Kasumi-1 (cell line): ENCODE measurements around the gene RAB11FIP2.

ENCODE experiments used
- DNase-seq, 2 experiments: peaks; one replicate each; lab custom pipeline; 2025; lab: John Stamatoyannopoulos, UW

RAB11FIP2 gene

GRCh38 chr10:117980755-117981702 is 65.7 kb downstream of the RAB11FIP2 start:
- no peak for DNase-seq

- DNase-seq = no peak
Measured at GRCh38 chr10:117980216-117980615, 66.5 kb downstream of the RAB11FIP2 start.

- no peak for DNase-seq
Measured at GRCh38 chr10:117972168-117972837, 74.4 kb downstream of the RAB11FIP2 start.

- no peak for DNase-seq
Measured at GRCh38 chr10:117970962-117971361, 75.8 kb downstream of the RAB11FIP2 start.

- DNase-seq = no peak
Measured at GRCh38 chr10:117969592-117969991, 77.1 kb downstream of the RAB11FIP2 start.

GRCh38 chr10:117968354-117969182 is 78.2 kb downstream of the RAB11FIP2 start:
- DNase-seq = no peak

- no peak for DNase-seq
Measured at GRCh38 chr10:117967149-117967650, 79.5 kb downstream of the RAB11FIP2 start.

GRCh38 chr10:117965984-117966383 is 80.8 kb downstream of the RAB11FIP2 start:
- DNase-seq = no peak

- DNase-seq = no peak
Measured at GRCh38 chr10:117964536-117964935, 82.2 kb downstream of the RAB11FIP2 start.

GRCh38 chr10:117960345-117960935 is 86.3 kb downstream of the RAB11FIP2 start:
- DNase-seq = no peak

- no peak for DNase-seq
Measured at GRCh38 chr10:117956972-117957371, 89.8 kb downstream of the RAB11FIP2 start.

GRCh38 chr10:117955176-117955575 is 91.6 kb downstream of the RAB11FIP2 start:
- DNase-seq = no peak
